ENCODE measurements around the gene STK32B. TPM values are rescaled to one million over a fixed set of nuclear protein-coding genes. Genes with fewer than 3 reads are reported as not detected.

Gene STK32B
- total and polyA plus RNA-seq, 8 donors: 0.55 to 6.6 (median 1.6) TPM

DNA sequence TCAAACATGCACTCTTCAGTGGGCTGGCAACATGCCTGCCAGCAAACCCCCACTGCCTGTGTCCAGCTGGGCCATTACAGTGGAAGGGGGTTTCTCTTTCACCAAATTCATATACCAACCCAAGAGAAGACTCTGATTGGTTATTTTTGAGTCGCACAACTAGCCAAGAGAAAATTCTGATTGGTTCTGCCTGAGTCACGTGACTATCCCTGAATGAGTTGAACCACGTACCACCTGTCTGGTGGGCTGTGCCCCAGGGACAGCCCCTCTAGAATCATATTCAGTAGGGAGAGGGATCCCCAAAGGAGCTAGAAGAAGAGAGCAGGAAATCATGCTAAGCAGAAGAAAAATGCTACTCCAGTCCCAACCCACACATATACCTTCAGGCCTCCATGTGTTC, 313.1 kb downstream of the STK32B start:
- no peak for FAIRE-seq
- no peaks in the 10 kb centered on the region for H3K9me3 ChIP-seq
- no peaks in the 10 kb centered on the region for H3K27me3 ChIP-seq
- intact Hi-C loops (cut with DNase I): no loop called here
- TF ChIP-seq, protein P1, sequence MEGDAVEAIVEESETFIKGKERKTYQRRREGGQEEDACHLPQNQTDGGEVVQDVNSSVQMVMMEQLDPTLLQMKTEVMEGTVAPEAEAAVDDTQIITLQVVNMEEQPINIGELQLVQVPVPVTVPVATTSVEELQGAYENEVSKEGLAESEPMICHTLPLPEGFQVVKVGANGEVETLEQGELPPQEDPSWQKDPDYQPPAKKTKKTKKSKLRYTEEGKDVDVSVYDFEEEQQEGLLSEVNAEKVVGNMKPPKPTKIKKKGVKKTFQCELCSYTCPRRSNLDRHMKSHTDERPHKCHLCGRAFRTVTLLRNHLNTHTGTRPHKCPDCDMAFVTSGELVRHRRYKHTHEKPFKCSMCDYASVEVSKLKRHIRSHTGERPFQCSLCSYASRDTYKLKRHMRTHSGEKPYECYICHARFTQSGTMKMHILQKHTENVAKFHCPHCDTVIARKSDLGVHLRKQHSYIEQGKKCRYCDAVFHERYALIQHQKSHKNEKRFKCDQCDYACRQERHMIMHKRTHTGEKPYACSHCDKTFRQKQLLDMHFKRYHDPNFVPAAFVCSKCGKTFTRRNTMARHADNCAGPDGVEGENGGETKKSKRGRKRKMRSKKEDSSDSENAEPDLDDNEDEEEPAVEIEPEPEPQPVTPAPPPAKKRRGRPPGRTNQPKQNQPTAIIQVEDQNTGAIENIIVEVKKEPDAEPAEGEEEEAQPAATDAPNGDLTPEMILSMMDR (IDR thresholded peaks at IDR 0.05): no peak
- no peak for DNase-seq
- 71 to 79% methylated on average over 3 of the region's 3 CpGs for WGBS, 2 donors
- no peak overlapping the region for H3K4me3 ChIP-seq
- peak overlapping the region in 1 of 4 donors; percentile 6 for H3K27ac ChIP-seq
- no peaks in the 10 kb centered on the region for H3K36me3 ChIP-seq
- no peaks in the 10 kb centered on the region for H3K4me1 ChIP-seq
- ATAC-seq: no peak

DNA sequence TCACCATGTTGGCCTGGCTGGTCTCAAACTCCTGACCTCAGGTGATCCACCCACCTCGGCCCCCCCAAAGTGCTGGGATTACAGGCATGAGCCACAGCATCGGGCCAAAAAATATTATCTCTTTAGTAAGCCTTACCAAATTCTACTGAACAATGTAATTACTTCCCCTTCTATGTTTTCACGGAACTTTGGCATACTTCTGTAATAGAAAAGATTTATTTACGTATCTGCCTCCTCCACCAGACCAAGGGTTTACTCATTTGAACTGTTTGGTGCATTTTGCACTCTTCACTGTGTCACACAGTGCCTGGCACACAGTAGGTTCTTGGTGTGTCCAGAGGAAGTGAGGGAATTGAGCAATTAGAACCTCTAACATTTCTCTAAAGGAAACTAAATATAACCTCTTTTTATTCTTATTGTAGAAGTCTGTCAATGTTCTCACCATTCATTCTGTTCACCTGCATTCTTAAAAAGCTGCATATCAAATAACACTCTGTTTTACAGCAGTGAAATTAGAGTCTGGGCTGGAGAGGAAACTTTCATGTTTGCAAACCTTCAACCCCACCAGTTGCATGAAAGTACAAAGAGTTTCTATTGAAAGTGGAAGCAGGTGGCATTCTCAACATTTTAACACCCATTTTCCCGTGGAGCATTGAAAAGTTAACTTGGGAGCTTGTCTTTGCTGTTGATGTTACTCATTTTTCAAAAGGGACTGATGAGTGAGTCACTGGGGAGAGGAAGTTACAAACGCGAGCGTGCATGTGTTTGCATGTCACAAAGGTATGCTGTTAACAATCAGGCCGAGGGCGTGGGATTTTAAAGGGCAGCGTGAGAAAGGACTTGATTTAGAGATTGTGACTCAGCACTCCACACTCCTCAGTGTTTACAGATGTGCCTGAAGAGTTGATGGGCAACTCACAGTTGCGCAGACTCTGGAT, 314.1 kb downstream of the STK32B start:
- FAIRE-seq: no peak
- intact Hi-C loops (cut with DNase I): no loop called here
- no peaks in the 10 kb centered on the region for H3K9me3 ChIP-seq
- TF ChIP-seq, protein P1 (IDR thresholded peaks at IDR 0.05): no peak
- H3K4me3 ChIP-seq: no peak overlapping the region
- WGBS, 2 donors: 17 to 18% methylated on average over 12 of the region's 12 CpGs
- ATAC-seq: peak; percentile 75 to 92 (median 86)
- H3K4me1 ChIP-seq: no peaks in the 10 kb centered on the region
- no peaks in the 10 kb centered on the region for H3K27me3 ChIP-seq
- peak in 2 of 6 donors; percentile 27 to 52 for DNase-seq
- H3K36me3 ChIP-seq: no peaks in the 10 kb centered on the region
- H3K27ac ChIP-seq: peak overlapping the region in 2 of 4 donors; percentile 1 to 6

DNA sequence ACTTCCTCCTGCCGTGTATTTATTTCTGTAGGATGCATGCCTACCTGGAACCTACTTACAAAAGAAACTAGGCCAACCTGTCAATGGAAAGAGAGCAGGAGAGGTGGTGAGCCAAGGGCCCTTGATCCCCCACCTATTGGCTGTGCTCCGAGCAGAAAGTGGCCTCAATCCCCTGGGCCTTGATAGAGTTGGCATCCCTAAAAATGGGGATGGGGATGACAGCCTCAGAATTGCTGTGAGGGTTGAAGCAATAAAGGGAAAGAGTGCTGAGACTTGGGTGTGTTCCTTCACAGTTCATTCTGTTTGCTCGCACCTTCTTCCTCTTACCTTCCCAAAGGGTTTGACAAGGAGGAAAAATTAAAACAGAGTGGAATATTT, 314.7 kb downstream of the STK32B start:
- peak overlapping the region in 2 of 4 donors; percentile 30 to 51 for H3K27ac ChIP-seq
- H3K9me3 ChIP-seq: no peaks in the 10 kb centered on the region
- intact Hi-C loops (cut with DNase I): no loop called here
- WGBS, 2 donors: 35 to 38% methylated on average over 3 of the region's 3 CpGs
- TF ChIP-seq, protein P1 (IDR thresholded peaks at IDR 0.05): no peak
- no peak overlapping the region for H3K4me3 ChIP-seq
- no peak for DNase-seq
- H3K36me3 ChIP-seq: no peaks in the 10 kb centered on the region
- ATAC-seq: no peak
- no peak for FAIRE-seq
- no peaks in the 10 kb centered on the region for H3K4me1 ChIP-seq
- no peaks in the 10 kb centered on the region for H3K27me3 ChIP-seq

DNA sequence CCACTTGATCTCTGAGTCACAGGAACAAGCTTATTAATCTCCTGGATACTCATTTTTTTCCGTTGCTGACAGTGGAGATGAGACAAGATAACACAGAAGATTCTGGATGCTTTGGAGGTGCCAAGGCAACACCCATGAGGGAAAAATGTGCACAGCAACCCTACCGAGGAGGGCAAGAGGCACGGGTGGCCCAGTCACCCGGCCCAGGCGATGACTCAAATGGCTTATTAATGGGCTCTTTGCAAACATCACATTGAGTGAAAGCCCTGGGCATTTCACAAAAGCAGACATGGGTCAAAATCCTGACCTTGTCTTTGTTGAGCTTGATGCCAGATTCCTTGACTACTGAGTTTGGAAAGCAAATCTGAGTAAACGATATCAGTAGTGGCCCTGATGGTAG, 315.1 kb downstream of the STK32B start:
- Histone ChIP-seq H3K4me1 (no peaks in the 10 kb centered on the region), H3K27ac (peak overlapping the region in 1 of 4 donors; percentile 51), H3K4me3 (no peak overlapping the region), H3K27me3 (no peaks in the 10 kb centered on the region), H3K9me3 (no peaks in the 10 kb centered on the region), H3K36me3 (no peaks in the 10 kb centered on the region)
- TF ChIP-seq, protein P1 (IDR thresholded peaks at IDR 0.05): no peak
- no peak for FAIRE-seq
- intact Hi-C loops (cut with DNase I): no loop called here
- peak in 1 of 4 donors; percentile 43 for ATAC-seq
- 30 to 39% methylated on average over 6 of the region's 6 CpGs for WGBS, 2 donors
- no peak for DNase-seq

DNA sequence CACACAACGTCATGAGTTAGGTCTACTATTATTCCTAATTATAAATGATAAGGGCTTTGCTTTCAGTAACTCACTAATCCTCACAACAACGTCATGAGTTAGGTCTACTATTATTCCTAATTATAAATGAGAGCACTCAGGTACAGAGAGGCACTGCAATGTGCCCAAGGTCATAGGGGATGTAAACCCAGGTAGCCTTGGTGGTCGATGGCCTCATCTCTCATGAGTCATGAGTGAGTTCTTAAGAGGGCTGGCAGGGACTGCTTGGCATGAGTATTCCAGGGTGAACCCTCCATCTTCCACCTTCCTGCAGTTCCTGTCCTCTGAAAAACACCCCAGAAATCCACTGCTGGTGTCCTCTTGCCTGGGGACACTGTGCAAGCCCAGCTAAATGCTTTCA, 317.1 kb downstream of the STK32B start:
- Histone ChIP-seq H3K27me3 (no peaks in the 10 kb centered on the region), H3K4me3 (no peak overlapping the region), H3K9me3 (no peaks in the 10 kb centered on the region), H3K27ac (no peak overlapping the region), H3K36me3 (no peaks in the 10 kb centered on the region), H3K4me1 (no peaks in the 10 kb centered on the region)
- DNase-seq: no peak
- intact Hi-C loops (cut with DNase I): no loop called here
- TF ChIP-seq, protein P1 (IDR thresholded peaks at IDR 0.05): no peak
- no peak for ATAC-seq
- 49 to 50% methylated on average over 3 of the region's 3 CpGs for WGBS, 2 donors
- no peak for FAIRE-seq
